ENCODE results near the gene CDS2.

CDS2 gene

GRCh38 chr20:5131502-5131901 lies 4.7 kb downstream of the CDS2 start:
- DNase-seq, result no peak
- Mint-ChIP-seq H3K27me3 (no peaks in the 10 kb centered on the region), H3K9me3 (no peaks in the 10 kb centered on the region), H3K4me1 (ENCODE audit: low read depth) (peaks cover 42% of the 10 kb centered on the region), H3K4me3 (no peak overlapping the region), H3K27ac (peak overlapping the region; percentile 5), H3K36me3 (ENCODE audit: low read depth) (peaks cover 30% of the 10 kb centered on the region)

GRCh38 chr20:5133998-5134397 lies 7.2 kb downstream of the CDS2 start:
- no peak for DNase-seq
- H3K27me3 Mint-ChIP-seq, result no peaks in the 10 kb centered on the region
- H3K36me3 Mint-ChIP-seq (ENCODE audit: low read depth), result peaks cover 20% of the 10 kb centered on the region
- no peaks in the 10 kb centered on the region for H3K9me3 Mint-ChIP-seq
- no peak overlapping the region for H3K27ac Mint-ChIP-seq
- H3K4me1 Mint-ChIP-seq (ENCODE audit: low read depth), result peaks cover 34% of the 10 kb centered on the region
- no peak overlapping the region for H3K4me3 Mint-ChIP-seq

GRCh38 chr20:5135363-5136012 lies 8.7 kb downstream of the CDS2 start:
- no peak for DNase-seq
- no peaks in the 10 kb centered on the region for H3K9me3 Mint-ChIP-seq
- no peak overlapping the region for H3K4me3 Mint-ChIP-seq
- no peak overlapping the region for H3K27ac Mint-ChIP-seq
- no peaks in the 10 kb centered on the region for H3K27me3 Mint-ChIP-seq
- H3K4me1 Mint-ChIP-seq (ENCODE audit: low read depth), result peaks cover 45% of the 10 kb centered on the region
- peaks cover 19% of the 10 kb centered on the region for H3K36me3 Mint-ChIP-seq (ENCODE audit: low read depth)

- H3K4me1 Mint-ChIP-seq (ENCODE audit: low read depth), result peaks cover 46% of the 10 kb centered on the region
- H3K27ac Mint-ChIP-seq, result no peak overlapping the region
- no peaks in the 10 kb centered on the region for H3K27me3 Mint-ChIP-seq
- peaks cover 19% of the 10 kb centered on the region for H3K36me3 Mint-ChIP-seq (ENCODE audit: low read depth)
- DNase-seq, result no peak
- H3K9me3 Mint-ChIP-seq, result no peaks in the 10 kb centered on the region
- no peak overlapping the region for H3K4me3 Mint-ChIP-seq
Observed at GRCh38 chr20:5136096-5136495, 9.3 kb downstream of the CDS2 start.

GRCh38 chr20:5140195-5140594 lies 13.4 kb downstream of the CDS2 start:
- peaks cover 68% of the 10 kb centered on the region for H3K4me1 Mint-ChIP-seq (ENCODE audit: low read depth)
- no peaks in the 10 kb centered on the region for H3K27me3 Mint-ChIP-seq
- no peak overlapping the region for H3K4me3 Mint-ChIP-seq
- DNase-seq, result no peak
- no peaks in the 10 kb centered on the region for H3K9me3 Mint-ChIP-seq
- no peak overlapping the region for H3K27ac Mint-ChIP-seq
- H3K36me3 Mint-ChIP-seq (ENCODE audit: low read depth), result peaks cover 23% of the 10 kb centered on the region

GRCh38 chr20:5141615-5142014 lies 14.8 kb downstream of the CDS2 start:
- Mint-ChIP-seq H3K4me3 (no peak overlapping the region), H3K36me3 (ENCODE audit: low read depth) (peaks cover 30% of the 10 kb centered on the region), H3K27ac (no peak overlapping the region), H3K9me3 (no peaks in the 10 kb centered on the region), H3K27me3 (no peaks in the 10 kb centered on the region), H3K4me1 (ENCODE audit: low read depth) (peaks cover 65% of the 10 kb centered on the region)
- DNase-seq, result no peak

GRCh38 chr20:5143851-5144250 lies 17.0 kb downstream of the CDS2 start:
- Mint-ChIP-seq H3K36me3 (ENCODE audit: low read depth) (peaks cover 29% of the 10 kb centered on the region), H3K9me3 (no peaks in the 10 kb centered on the region), H3K27ac (peak overlapping the region; percentile 88), H3K27me3 (no peaks in the 10 kb centered on the region), H3K4me3 (no peak overlapping the region), H3K4me1 (ENCODE audit: low read depth) (peaks cover 78% of the 10 kb centered on the region)
- no peak for DNase-seq

DNA sequence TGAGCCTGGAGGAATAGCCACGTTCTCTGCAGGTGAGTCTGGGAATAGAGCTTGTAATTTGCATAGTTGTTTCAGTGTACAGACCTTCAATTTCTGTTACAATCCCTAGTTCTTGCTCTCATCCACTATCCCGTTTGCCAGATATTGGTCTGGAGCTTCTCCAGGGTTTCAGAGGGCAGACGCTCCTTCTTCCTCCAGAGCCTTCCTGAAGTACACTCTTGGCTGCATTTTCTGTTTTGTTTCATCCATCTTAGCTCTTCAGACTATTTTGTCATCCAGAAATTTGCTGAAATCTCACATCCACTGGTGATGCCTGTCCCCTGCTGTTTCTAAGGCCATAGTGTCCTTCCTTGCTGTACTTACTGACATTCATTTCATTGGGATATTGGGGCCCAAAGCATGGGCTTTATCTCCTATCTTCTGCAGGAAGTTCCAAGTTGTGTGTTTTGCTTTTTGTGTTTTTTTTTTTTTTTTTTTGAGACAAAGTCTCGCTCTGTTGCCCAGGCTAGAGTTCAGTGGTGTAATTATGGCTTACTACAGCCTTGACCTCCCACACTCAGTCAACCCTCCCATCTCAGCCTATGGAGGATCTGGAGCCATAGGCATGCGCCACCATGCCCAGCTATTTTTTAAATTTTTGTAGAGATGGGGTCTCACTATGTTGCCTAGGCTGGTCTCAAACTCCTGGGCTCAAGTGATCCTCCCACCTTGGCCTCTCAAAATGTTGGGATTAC lies 18.7 kb downstream of the CDS2 start:
- H3K4me3 Mint-ChIP-seq, result no peak overlapping the region
- no peak for DNase-seq
- no peak overlapping the region for H3K27ac Mint-ChIP-seq
- H3K4me1 Mint-ChIP-seq (ENCODE audit: low read depth), result peaks cover 75% of the 10 kb centered on the region
- H3K9me3 Mint-ChIP-seq, result no peaks in the 10 kb centered on the region
- no peaks in the 10 kb centered on the region for H3K27me3 Mint-ChIP-seq
- peaks cover 28% of the 10 kb centered on the region for H3K36me3 Mint-ChIP-seq (ENCODE audit: low read depth)

- Mint-ChIP-seq H3K9me3 (no peaks in the 10 kb centered on the region), H3K27ac (no peak overlapping the region), H3K27me3 (no peaks in the 10 kb centered on the region), H3K36me3 (ENCODE audit: low read depth) (peaks cover 30% of the 10 kb centered on the region), H3K4me1 (ENCODE audit: low read depth) (peaks cover 76% of the 10 kb centered on the region), H3K4me3 (no peak overlapping the region)
- DNase-seq, result no peak
Observed at GRCh38 chr20:5146099-5146668, 19.4 kb downstream of the CDS2 start.

DNA sequence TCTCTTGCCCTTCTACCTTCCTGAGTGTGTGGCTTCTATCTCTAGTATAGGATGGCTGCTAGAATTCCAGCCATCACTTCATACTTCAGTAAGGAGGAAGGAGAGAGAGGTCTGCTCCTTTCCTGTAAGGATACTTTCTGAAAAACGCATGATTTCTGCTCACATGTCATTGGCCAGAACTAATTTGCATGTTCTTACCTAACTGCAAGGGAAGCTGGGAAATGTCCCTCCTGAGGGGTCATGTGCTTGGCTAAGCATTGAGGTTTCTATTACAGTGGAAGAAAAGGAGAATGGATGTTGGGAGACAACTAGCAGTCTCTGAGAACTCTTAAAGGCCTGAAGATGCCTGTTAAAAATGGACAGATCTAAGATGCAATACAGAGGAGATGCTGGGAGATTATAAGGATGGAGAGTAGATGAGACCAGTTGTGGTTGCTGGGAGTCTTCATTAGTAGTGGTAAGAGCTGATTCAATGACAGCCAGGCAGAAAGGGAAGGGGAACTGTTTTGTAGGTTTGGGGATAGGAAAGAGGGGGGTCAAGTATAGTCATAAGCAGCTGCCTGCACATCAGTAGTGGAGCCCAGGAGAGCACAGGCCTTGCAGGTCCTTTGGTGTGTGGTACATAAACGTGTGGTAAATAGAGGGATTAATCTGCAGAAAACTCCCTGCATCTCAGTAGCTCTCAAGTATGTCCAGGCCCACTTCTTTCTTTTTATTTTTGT lies 20.2 kb downstream of the CDS2 start:
- peaks cover 33% of the 10 kb centered on the region for H3K36me3 Mint-ChIP-seq (ENCODE audit: low read depth)
- H3K27ac Mint-ChIP-seq, result no peak overlapping the region
- H3K4me3 Mint-ChIP-seq, result no peak overlapping the region
- no peaks in the 10 kb centered on the region for H3K9me3 Mint-ChIP-seq
- DNase-seq, result no peak
- no peaks in the 10 kb centered on the region for H3K27me3 Mint-ChIP-seq
- H3K4me1 Mint-ChIP-seq (ENCODE audit: low read depth), result peaks cover 71% of the 10 kb centered on the region

GRCh38 chr20:5148581-5148980 lies 21.8 kb downstream of the CDS2 start:
- Mint-ChIP-seq H3K9me3 (no peaks in the 10 kb centered on the region), H3K27me3 (no peaks in the 10 kb centered on the region), H3K4me3 (no peak overlapping the region), H3K27ac (no peak overlapping the region), H3K4me1 (ENCODE audit: low read depth) (peaks cover 74% of the 10 kb centered on the region), H3K36me3 (ENCODE audit: low read depth) (peaks cover 38% of the 10 kb centered on the region)
- DNase-seq, result no peak

DNA sequence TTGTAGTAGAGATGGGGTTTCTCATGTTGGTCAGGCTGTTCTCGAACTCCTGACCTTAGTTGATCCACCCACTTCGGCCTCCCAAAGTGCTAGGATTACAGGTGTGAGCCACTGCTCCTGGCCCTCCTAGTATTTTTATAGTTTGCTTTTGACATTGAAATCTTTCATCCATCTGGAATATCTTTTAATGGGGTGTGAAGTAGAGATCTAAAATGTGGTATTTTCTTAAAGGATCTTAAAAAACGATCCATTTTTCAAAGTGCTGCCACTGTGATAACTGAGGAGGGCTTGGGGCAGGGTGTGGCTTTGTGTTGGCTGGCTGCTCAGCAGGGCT lies 23.1 kb downstream of the CDS2 start:
- Mint-ChIP-seq H3K27me3 (no peaks in the 10 kb centered on the region), H3K4me3 (no peak overlapping the region), H3K27ac (no peak overlapping the region), H3K36me3 (ENCODE audit: low read depth) (peaks cover 29% of the 10 kb centered on the region), H3K4me1 (ENCODE audit: low read depth) (peaks cover 73% of the 10 kb centered on the region), H3K9me3 (no peaks in the 10 kb centered on the region)
- no peak for DNase-seq

DNA sequence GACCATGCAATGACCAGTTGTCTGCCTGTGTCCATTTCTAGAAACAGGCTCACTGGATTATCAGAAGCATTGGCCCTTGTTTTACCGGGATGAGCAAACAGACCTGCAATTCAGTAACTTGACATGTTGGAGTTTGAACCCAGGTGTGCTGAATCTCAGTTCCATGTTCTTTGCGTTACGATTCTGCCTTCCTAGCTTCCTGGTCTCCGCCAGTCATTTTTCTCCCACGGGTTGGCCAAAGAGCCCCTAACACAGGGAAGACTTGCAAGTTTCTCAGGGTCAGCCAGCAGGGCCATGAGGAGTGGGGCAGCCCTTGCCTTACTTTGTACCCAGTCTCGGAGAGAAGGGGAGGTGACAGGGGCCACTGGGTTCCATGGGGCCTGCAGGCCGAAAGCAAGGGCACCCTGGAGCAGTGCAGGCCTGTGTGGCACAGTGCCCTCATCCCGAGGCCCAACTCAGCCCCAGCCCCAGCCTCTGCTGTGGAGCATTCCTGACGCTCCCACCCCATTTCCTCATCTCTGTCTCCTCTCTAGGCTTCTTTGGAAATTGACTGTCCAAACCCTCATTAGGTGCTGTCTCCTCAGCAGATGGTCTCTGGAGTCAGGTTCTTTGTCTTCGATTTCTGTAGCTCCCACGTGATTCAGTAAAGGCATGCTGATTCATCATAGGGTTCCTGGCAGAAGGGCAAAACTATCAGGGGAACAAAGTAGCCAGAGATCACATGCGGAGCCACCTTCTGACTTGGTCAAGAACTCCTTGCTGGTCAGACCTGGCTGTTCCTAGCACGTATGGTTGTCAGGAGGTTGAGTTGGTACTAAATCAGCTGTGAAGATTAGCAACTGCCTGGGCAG lies 23.6 kb downstream of the CDS2 start:
- H3K9me3 Mint-ChIP-seq, result no peaks in the 10 kb centered on the region
- H3K27ac Mint-ChIP-seq, result peak overlapping the region; percentile 24
- no peak overlapping the region for H3K4me3 Mint-ChIP-seq
- H3K36me3 Mint-ChIP-seq (ENCODE audit: low read depth), result peaks cover 25% of the 10 kb centered on the region
- no peaks in the 10 kb centered on the region for H3K27me3 Mint-ChIP-seq
- peaks cover 71% of the 10 kb centered on the region for H3K4me1 Mint-ChIP-seq (ENCODE audit: low read depth)
- DNase-seq, result no peak

DNA sequence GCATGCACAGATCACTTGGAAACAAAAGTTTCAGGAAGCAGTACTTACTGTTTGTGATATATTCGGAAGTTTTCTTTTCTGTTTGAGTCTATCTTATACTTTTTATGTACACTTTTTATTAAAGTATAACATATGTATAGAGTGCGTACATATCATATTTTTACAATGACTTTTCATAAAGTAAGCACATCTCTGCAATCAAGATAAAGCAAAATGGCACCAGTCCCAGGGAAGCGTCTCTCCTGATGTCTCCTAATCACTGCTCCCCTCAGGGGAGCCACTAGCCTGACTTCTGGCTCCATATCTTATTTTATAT lies 26.3 kb downstream of the CDS2 start:
- H3K9me3 Mint-ChIP-seq, result no peaks in the 10 kb centered on the region
- no peak for DNase-seq
- H3K4me3 Mint-ChIP-seq, result no peak overlapping the region
- peaks cover 69% of the 10 kb centered on the region for H3K4me1 Mint-ChIP-seq (ENCODE audit: low read depth)
- peaks cover 17% of the 10 kb centered on the region for H3K36me3 Mint-ChIP-seq (ENCODE audit: low read depth)
- H3K27me3 Mint-ChIP-seq, result no peaks in the 10 kb centered on the region
- no peak overlapping the region for H3K27ac Mint-ChIP-seq
